Sigmoid colon (tissue), 7 donors: ENCODE results near the gene CDKN2D. TPM values are rescaled to one million over a fixed set of nuclear protein-coding genes. Genes with fewer than 3 reads are reported as not detected.

Source experiments
- DNase-seq: peaks from one replicate; pipeline ENCODE4 v3.0.0-alpha.2; 2019
- H3K27ac ChIP-seq, 4 donors: fragments of 200-600 bp; sonication (generic); one replicate each; pipeline ENCODE4 v1.5.1; 2016 to 2019; ENCODE audit warnings: mild to moderate bottlenecking in 1 of 4
- H3K27me3 ChIP-seq, 3 donors: fragments of 200-600 bp; sonication (generic); one replicate each; pipeline ENCODE4 v1.5.1; 2019; ENCODE audit warnings: mild to moderate bottlenecking in 1 of 3
- H3K36me3 ChIP-seq, 4 donors: fragments of 200-600 bp; sonication (generic); one replicate each; pipeline ENCODE4 v1.5.1; 2016 to 2019
- H3K4me1 ChIP-seq, 4 donors: fragments of 200-600 bp; sonication (generic); one replicate each; pipeline ENCODE4 v1.5.1; 2017 to 2019
- H3K4me3 ChIP-seq, 4 donors: fragments of 200-600 bp; sonication (generic); one replicate each; pipeline ENCODE4 v1.5.1; 2017 to 2019; ENCODE audit warnings: mild to moderate bottlenecking in 2 of 4, moderate library complexity in 1 of 4
- H3K9me3 ChIP-seq, 4 donors: fragments of 200-600 bp in 3 of 4; sonication (generic) in 3 of 4; one replicate each; pipeline versions ENCODE4 v1.5.1 to v1.6.1; 2013 to 2019
- EP300 ChIP-seq, 4 donors: sonication (generic); formaldehyde crosslinking; IDR thresholded peaks; one replicate each; pipeline ENCODE4 v1.6.1; 2017; ENCODE audit warnings: antibody characterized with exemption in 4 of 4
- POLR2A ChIP-seq, 2 donors: fragments of 450-650 bp; IDR thresholded peaks; one replicate each; pipeline ENCODE4 v1.6.1; 2016; ENCODE audit warnings: antibody characterized with exemption in 2 of 2, mild to moderate bottlenecking in 2 of 2, moderate library complexity in 2 of 2
- POLR2AphosphoS5 ChIP-seq, 4 donors: sonication (generic); formaldehyde crosslinking; IDR thresholded peaks; one replicate each; pipeline ENCODE4 v1.6.1; 2017; ENCODE audit warnings: antibody characterized with exemption in 4 of 4
- WGBS, 2 donors: extraction: QIAGEN DNeasy Blood & Tissue Kit; methylation state at CpG; one replicate each; pipeline ENCODE4 v1.1.7; 2013; 5-methylcytosine and 5-hydroxymethylcytosine counted together
- intact Hi-C: fragments of 100-400 bp; cut with DNase I; formaldehyde crosslinking; loops from one replicate; pipeline ENCODE4 v1.15.1; 2023
- polyA plus RNA-seq, 3 donors: library from polyadenylated mRNA; stranded (reverse); fragments of 200-250 nt; gene quantifications; one replicate each; pipeline ENCODE4 v1.2.3, GENCODE V29; 2013
- total RNA-seq, 4 donors: library from RNA; depleted of rRNA; stranded (reverse); fragments of >200 nt; gene quantifications; one replicate each; pipeline ENCODE4 v1.1.0, GENCODE V29; 2016
- TF ChIP-seq, protein P1 (sequence below), 4 experiments: fragments of 450-650 bp in 3 of 4; fragments of 200-600 bp in 1 of 4; IDR thresholded peaks; one replicate each; pipeline ENCODE4 v1.5.1; 2016 to 2019; ENCODE audit warnings: antibody characterized with exemption in 4 of 4, mild to moderate bottlenecking in 3 of 4, moderate library complexity in 2 of 4
- donor health status: healthy with polysubstance abuse.
- donor health status: Bipolar disorder and iron deficiency.
- donor health status: healthy.

CDKN2D gene
- total and polyA plus RNA-seq, 7 donors = 7.5 to 28.2 (median 14.9) TPM

DNA sequence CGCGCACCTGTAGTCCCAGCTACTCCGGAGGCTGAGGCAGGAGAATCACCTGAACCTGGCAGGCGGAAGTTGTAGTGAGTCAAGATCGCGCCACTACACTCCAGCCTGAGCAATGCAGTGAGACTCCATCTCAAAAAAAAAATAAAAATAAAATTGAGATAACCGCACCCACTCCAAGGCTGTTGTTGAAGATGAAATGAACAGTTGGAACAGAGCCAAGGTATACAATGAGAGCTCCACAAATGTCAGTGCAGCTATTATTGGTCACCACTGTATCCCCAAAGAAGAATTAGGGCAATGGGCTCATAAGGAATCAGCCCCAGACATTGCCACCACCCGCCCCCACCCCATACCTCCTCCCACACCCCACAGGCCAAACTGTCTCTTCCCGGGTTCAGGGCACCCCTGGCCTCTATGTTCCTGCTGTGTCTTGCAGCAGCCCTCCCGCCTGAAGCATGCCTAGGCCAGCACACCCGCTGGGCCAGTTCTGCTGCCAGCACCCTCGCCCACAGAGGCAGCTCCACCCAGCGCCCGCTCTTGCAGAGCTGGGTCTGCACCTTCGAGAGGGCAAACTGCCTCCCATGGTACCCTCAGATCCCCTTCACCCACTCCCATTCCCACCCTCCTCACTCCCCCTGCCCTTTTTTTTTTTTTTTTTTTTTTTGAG is 48.0 kb downstream of the CDKN2D start:
- Histone ChIP-seq H3K36me3 (no peaks in the 10 kb centered on the region), H3K4me3 (no peak overlapping the region), H3K4me1 (peaks cover 0 to 21% (median 19%) of the 10 kb centered on the region in 4 donors), H3K27ac (no peak overlapping the region), H3K27me3 (peaks cover 25 to 48% (median 48%) of the 10 kb centered on the region in 3 donors), H3K9me3 (no peaks in the 10 kb centered on the region)
- WGBS, 2 donors = 44 to 84% methylated on average over 15 of the region's 15 CpGs
- DNase-seq = no peak
- TF ChIP-seq POLR2A (IDR thresholded peaks at IDR 0.05) = no peak
- TF ChIP-seq, protein P1, sequence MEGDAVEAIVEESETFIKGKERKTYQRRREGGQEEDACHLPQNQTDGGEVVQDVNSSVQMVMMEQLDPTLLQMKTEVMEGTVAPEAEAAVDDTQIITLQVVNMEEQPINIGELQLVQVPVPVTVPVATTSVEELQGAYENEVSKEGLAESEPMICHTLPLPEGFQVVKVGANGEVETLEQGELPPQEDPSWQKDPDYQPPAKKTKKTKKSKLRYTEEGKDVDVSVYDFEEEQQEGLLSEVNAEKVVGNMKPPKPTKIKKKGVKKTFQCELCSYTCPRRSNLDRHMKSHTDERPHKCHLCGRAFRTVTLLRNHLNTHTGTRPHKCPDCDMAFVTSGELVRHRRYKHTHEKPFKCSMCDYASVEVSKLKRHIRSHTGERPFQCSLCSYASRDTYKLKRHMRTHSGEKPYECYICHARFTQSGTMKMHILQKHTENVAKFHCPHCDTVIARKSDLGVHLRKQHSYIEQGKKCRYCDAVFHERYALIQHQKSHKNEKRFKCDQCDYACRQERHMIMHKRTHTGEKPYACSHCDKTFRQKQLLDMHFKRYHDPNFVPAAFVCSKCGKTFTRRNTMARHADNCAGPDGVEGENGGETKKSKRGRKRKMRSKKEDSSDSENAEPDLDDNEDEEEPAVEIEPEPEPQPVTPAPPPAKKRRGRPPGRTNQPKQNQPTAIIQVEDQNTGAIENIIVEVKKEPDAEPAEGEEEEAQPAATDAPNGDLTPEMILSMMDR (IDR thresholded peaks at IDR 0.05) = no peak
- no peak for TF ChIP-seq POLR2AphosphoS5 (IDR thresholded peaks at IDR 0.05)
- no peak for TF ChIP-seq EP300 (IDR thresholded peaks at IDR 0.05)
- intact Hi-C loops = no loop called here

DNA sequence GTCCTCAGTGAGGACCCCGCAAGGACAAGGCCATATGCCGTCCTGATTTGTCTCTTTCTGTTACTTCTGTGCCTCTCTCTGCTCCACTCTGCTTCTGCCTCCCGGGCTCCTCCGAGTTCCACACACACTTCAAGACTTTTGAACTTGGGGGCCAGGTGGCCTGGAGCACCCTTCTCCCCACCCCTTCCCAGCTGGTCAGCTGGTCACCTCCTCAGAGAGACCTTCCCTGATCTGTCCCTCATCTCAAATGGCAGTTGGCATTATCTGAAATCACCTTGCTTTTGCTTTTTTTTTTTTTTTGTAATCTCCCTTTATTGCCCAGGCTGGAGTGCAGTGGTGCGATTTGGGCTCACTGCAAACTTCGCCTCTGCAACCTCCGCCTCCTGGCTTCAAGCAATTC is 49.4 kb downstream of the CDKN2D start:
- Histone ChIP-seq H3K9me3 (no peaks in the 10 kb centered on the region), H3K4me3 (no peak overlapping the region), H3K36me3 (no peaks in the 10 kb centered on the region), H3K27ac (no peak overlapping the region), H3K27me3 (peaks cover 35 to 62% (median 61%) of the 10 kb centered on the region in 3 donors), H3K4me1 (peaks cover 0 to 27% (median 20%) of the 10 kb centered on the region in 4 donors)
- intact Hi-C loops = no loop called here
- DNase-seq = no peak
- 50 to 77% methylated on average over 7 of the region's 7 CpGs for WGBS, 2 donors
- no peak for TF ChIP-seq EP300 (IDR thresholded peaks at IDR 0.05)
- TF ChIP-seq, protein P1 (IDR thresholded peaks at IDR 0.05) = no peak

DNA sequence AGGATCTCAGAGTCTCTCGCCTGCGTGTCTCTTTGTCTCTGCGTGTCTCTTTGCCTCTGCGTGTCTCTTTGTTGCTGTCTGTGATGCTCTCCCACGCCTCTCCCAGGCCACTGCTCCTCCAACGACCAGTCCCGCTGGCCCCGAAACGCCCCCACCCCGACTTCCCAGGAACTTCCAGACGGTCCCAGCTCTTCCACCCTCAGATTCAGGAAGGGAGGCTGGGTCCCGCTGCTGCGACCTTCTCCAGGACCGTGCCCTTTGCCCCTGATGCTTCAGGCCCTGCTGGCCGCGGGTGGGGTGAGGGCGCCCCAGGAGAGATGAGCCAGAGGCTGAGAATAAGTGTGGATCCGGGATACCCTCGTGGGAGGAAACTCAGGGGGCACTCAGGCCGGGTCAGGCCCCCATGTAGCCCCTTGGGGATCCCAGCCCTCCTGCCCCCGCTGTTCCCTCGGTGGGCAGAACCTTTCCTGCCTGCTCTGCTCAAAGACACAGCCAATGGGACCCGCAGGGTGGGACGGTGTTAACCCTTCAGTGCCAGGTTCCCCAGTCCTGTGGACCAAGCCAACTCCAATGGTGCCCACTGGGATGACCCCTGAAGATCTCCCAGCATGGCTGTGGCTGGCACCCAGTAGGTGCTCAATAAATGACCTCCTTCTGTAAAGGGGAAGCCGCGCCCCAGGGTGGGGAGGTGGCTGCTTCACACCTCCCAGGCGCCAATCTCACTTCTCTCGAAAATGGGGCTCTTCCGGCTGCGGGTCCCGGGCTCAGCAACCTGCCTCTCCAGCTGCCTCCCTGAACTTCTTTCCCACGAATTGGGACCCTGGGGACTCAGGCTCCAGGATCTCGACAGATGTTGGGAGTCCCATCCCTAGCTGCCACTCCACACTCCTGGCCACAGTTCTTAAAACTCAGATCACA is 50.1 kb downstream of the CDKN2D start:
- H3K4me1 ChIP-seq = peaks cover 0 to 34% (median 21%) of the 10 kb centered on the region in 4 donors

DNA sequence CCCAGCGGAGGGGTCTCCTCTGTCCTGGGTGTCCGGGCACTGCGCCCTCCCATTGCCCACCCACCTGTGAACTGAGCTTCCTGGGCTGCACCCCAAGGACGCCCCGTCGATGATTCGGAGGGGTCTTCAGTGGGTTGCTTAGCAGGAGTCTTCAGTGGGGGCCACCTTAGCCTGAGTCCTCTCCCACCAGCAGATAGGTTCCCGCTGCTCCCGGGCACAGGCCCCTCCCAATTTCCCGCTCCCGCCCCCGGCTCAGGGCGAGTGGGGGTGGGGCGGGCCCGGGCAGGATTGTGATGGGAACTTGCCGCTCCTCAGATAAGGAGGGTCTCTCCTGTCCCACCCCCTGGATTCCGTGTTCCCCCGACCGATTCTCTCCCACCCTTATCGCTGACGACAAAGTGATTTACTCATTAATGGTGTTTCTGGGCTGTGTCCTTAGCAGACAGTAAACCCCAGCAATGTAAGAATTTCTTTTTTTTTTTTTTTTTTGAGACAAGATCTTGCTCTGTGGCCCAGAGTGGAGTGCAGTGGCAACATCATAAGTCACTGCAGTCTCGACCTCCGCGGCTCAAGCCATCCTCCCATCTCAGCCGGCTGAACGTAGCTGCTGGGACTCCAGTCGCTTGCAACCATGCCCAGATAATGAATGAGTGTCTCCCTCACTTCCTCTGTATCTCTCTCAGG is 50.9 kb downstream of the CDKN2D start:
- peak overlapping the region in 3 of 4 donors; percentile 1 to 36 (median 28) for H3K4me3 ChIP-seq
- no peak overlapping the region for H3K27ac ChIP-seq
- H3K4me1 ChIP-seq = peaks cover 0 to 35% (median 21%) of the 10 kb centered on the region in 4 donors
- no peaks in the 10 kb centered on the region for H3K9me3 ChIP-seq
- no peaks in the 10 kb centered on the region for H3K36me3 ChIP-seq
- TF ChIP-seq, protein P1 (IDR thresholded peaks at IDR 0.05) = no peak
- no peak for TF ChIP-seq EP300 (IDR thresholded peaks at IDR 0.05)
- no peak for TF ChIP-seq POLR2A (IDR thresholded peaks at IDR 0.05)
- TF ChIP-seq POLR2AphosphoS5 (IDR thresholded peaks at IDR 0.05) = no peak
- intact Hi-C loops = loop anchor here (2.0 kb wide), 1 partner anchor 19 kb away; no protein-coding TSS in a partner anchor
- peaks cover 50 to 77% (median 77%) of the 10 kb centered on the region in 3 donors for H3K27me3 ChIP-seq
- WGBS, 2 donors = 2% methylated on average over 27 of the region's 27 CpGs
- no peak for DNase-seq

More for the DNA sequence above, 50.1 kb downstream of the CDKN2D start:
- Histone ChIP-seq H3K27me3 (peaks cover 42 to 69% (median 69%) of the 10 kb centered on the region in 3 donors), H3K4me3 (no peak overlapping the region), H3K36me3 (no peaks in the 10 kb centered on the region), H3K9me3 (no peaks in the 10 kb centered on the region), H3K27ac (no peak overlapping the region)
- intact Hi-C loops = no loop called here
- DNase-seq = no peak
- no peak for TF ChIP-seq POLR2AphosphoS5 (IDR thresholded peaks at IDR 0.05)
- TF ChIP-seq, protein P1 (IDR thresholded peaks at IDR 0.05) = no peak
- 6 to 11% methylated on average over 33 of the region's 33 CpGs for WGBS, 2 donors
